ENCODE data around the gene CALD1.

Gene CALD1

DNA sequence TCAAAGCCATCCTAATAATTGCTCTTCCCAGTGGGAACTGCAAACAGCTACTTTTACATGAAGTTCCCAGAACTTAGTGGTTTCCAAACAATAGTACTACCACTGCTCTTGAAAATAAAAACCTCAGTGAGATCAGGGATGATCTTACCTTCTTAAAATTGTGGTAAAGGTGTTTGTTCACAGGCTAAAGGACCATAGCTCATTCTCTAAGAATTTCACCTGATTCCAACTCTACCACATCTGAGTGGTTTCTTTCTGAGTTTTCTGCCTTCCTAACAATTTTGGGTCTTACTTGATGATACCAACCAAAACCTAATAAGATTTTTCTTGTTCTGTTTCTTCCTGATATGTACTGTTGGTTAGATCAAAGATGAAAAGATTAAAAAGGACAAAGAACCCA lies 161.3 kb downstream of the CALD1 start:
- Histone ChIP-seq H3K4me3 (ENCODE audit: low read length, poor library complexity, severe bottlenecking) (no peak overlapping the region), H3F3A (ENCODE audit: low read depth) (no peaks in the 10 kb centered on the region), H4K20me1 (ENCODE audit: insufficient read depth, low read length, poor library complexity, severe bottlenecking) (no peaks in the 10 kb centered on the region), H3K79me2 (ENCODE audit: insufficient read depth, low read length) (no peaks in the 10 kb centered on the region), H2AFZ (ENCODE audit: low read length) (no peak overlapping the region), H3K9me3 (ENCODE audit: insufficient read depth, low read depth, low read length) (no peaks in the 10 kb centered on the region), H3K4me1 (ENCODE audit: insufficient read depth, low read length, poor library complexity, severe bottlenecking) (no peaks in the 10 kb centered on the region), H3K36me3 (ENCODE audit: insufficient read depth, low read length) (no peaks in the 10 kb centered on the region), H3K9me2 (replicated peaks; ENCODE audit: low read depth, low read length) (no peaks in the 10 kb centered on the region), H3K4me2 (ENCODE audit: low read depth, low read length, poor library complexity, severe bottlenecking) (no peak overlapping the region), H3K27me3 (ENCODE audit: insufficient read depth, low read length, poor library complexity, severe bottlenecking) (no peaks in the 10 kb centered on the region), H3K9ac (ENCODE audit: low read depth, low read length, poor library complexity, severe bottlenecking) (no peak overlapping the region)
- TF ChIP-seq, protein P1, sequence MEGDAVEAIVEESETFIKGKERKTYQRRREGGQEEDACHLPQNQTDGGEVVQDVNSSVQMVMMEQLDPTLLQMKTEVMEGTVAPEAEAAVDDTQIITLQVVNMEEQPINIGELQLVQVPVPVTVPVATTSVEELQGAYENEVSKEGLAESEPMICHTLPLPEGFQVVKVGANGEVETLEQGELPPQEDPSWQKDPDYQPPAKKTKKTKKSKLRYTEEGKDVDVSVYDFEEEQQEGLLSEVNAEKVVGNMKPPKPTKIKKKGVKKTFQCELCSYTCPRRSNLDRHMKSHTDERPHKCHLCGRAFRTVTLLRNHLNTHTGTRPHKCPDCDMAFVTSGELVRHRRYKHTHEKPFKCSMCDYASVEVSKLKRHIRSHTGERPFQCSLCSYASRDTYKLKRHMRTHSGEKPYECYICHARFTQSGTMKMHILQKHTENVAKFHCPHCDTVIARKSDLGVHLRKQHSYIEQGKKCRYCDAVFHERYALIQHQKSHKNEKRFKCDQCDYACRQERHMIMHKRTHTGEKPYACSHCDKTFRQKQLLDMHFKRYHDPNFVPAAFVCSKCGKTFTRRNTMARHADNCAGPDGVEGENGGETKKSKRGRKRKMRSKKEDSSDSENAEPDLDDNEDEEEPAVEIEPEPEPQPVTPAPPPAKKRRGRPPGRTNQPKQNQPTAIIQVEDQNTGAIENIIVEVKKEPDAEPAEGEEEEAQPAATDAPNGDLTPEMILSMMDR (conservative IDR thresholded peaks at IDR 0.05; ENCODE audit: low read length): no peak
- TF ChIP-seq EZH2phosphoT487 (IDR thresholded peaks at IDR 0.05; ENCODE audit: borderline replicate concordance): no peak

DNA sequence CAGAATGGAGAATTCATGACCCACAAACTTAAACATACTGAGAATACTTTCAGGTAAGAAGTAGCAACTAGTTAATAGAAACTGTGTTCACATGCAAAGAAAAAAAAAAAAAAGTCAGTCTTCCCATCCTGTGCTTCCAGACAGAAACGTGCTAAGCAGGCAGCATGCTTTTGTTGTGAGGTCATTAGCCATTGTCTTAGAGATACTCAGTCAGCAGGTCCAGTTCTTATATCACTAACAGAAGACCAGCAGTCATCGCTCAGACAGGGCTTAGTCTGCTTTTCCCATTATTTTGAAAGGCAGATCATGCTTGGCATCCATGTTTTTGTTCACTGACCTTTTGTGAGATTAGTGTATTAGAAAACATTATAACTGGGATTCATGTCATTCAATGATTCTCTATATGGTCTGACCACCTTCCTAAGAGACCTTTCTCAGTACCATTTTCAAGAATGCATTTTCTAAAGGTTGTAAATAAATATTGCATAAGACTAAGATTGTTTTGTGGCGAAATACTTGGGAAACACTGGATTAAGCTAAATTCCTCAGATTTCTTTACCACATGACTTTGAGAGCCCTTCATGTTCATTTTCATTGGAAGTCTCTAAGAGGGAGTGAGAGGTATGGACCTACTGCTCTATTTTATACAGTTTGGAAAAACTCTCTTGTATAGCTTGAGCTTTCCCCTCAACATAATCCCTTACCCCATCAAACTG lies 161.9 kb downstream of the CALD1 start:
- Histone ChIP-seq H3K79me2 (ENCODE audit: insufficient read depth, low read length) (no peaks in the 10 kb centered on the region), H3K4me2 (ENCODE audit: low read depth, low read length, poor library complexity, severe bottlenecking) (no peak overlapping the region), H3K36me3 (ENCODE audit: insufficient read depth, low read length) (no peaks in the 10 kb centered on the region), H3K9ac (ENCODE audit: low read depth, low read length, poor library complexity, severe bottlenecking) (no peak overlapping the region), H3K9me3 (ENCODE audit: insufficient read depth, low read depth, low read length) (no peaks in the 10 kb centered on the region), H3K4me3 (ENCODE audit: low read length, poor library complexity, severe bottlenecking) (no peak overlapping the region), H4K20me1 (ENCODE audit: insufficient read depth, low read length, poor library complexity, severe bottlenecking) (no peaks in the 10 kb centered on the region), H2AFZ (ENCODE audit: low read length) (no peak overlapping the region), H3K4me1 (ENCODE audit: insufficient read depth, low read length, poor library complexity, severe bottlenecking) (no peaks in the 10 kb centered on the region), H3K27me3 (ENCODE audit: insufficient read depth, low read length, poor library complexity, severe bottlenecking) (no peaks in the 10 kb centered on the region), H3K9me2 (replicated peaks; ENCODE audit: low read depth, low read length) (no peaks in the 10 kb centered on the region), H3F3A (ENCODE audit: low read depth) (no peaks in the 10 kb centered on the region)
- no peak for TF ChIP-seq EZH2phosphoT487 (IDR thresholded peaks at IDR 0.05; ENCODE audit: borderline replicate concordance)
- TF ChIP-seq, protein P1 (conservative IDR thresholded peaks at IDR 0.05; ENCODE audit: low read length): no peak

DNA sequence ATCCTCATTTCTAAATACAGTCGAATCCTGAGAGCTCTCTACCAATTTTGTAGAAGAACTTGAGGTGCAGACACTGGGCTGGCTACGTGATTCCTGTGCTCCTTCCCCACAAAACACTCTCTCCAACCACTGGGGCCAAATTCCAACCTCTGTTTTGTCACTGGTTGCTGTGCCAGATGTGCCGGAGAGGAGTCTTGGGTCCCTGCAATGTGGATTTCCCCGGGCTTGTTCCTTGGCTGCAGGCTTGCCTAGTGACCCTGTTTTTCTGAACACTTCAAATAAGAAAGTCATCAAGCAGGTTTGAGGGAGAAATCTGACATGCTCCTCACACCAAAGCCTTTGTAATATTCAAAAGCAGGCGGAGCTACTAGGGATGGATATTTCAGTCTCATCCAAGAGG lies 162.5 kb downstream of the CALD1 start:
- Histone ChIP-seq H3K9me2 (replicated peaks; ENCODE audit: low read depth, low read length) (no peaks in the 10 kb centered on the region), H4K20me1 (ENCODE audit: insufficient read depth, low read length, poor library complexity, severe bottlenecking) (no peaks in the 10 kb centered on the region), H3K4me1 (ENCODE audit: insufficient read depth, low read length, poor library complexity, severe bottlenecking) (no peaks in the 10 kb centered on the region), H3K27me3 (ENCODE audit: insufficient read depth, low read length, poor library complexity, severe bottlenecking) (no peaks in the 10 kb centered on the region), H3K4me3 (ENCODE audit: low read length, poor library complexity, severe bottlenecking) (no peak overlapping the region), H3K9me3 (ENCODE audit: insufficient read depth, low read depth, low read length) (no peaks in the 10 kb centered on the region), H3K9ac (ENCODE audit: low read depth, low read length, poor library complexity, severe bottlenecking) (no peak overlapping the region), H3F3A (ENCODE audit: low read depth) (no peaks in the 10 kb centered on the region), H3K4me2 (ENCODE audit: low read depth, low read length, poor library complexity, severe bottlenecking) (no peak overlapping the region), H3K79me2 (ENCODE audit: insufficient read depth, low read length) (no peaks in the 10 kb centered on the region), H2AFZ (ENCODE audit: low read length) (no peak overlapping the region), H3K36me3 (ENCODE audit: insufficient read depth, low read length) (no peaks in the 10 kb centered on the region)
- TF ChIP-seq, protein P1 (conservative IDR thresholded peaks at IDR 0.05; ENCODE audit: low read length): no peak
- no peak for TF ChIP-seq EZH2phosphoT487 (IDR thresholded peaks at IDR 0.05; ENCODE audit: borderline replicate concordance)

All from Loucy (cell line).